Measurements from ENCODE around the gene AMPH.

GRCh38 chr7:38512291-38512690 is 118.9 kb downstream of the AMPH start:
- TF ChIP-seq POLR2AphosphoS5 (IDR thresholded peaks at IDR 0.05) (no peak), CTCF (IDR thresholded peaks at IDR 0.05) (no peak), POLR2A (IDR thresholded peaks at IDR 0.05) (no peak), EP300 (IDR thresholded peaks at IDR 0.05) (no peak)

Data from gastroesophageal sphincter (tissue), 3 donors.